Fibroblast of mammary gland (primary cell): Measurements from ENCODE around the gene GPAT3.

Experiments
- DNase-seq: peaks from one replicate; pipeline ENCODE4 v3.0.0-alpha.2; 2010; ENCODE audit warnings: low read depth
- H3K4me3 ChIP-seq: 2 replicates; pipeline ENCODE4 v1.5.1; 2011; ENCODE audit warnings: low read depth, mild to moderate bottlenecking, low read length, moderate library complexity; ENCODE audit not compliant: control insufficient read depth
- CTCF ChIP-seq: conservative IDR thresholded peaks from 2 replicates; pipeline ENCODE4 v1.5.1; 2011; ENCODE audit warnings: low read depth, low read length, inconsistent platforms; ENCODE audit not compliant: control insufficient read depth, insufficient read depth

GPAT3 gene

DNA sequence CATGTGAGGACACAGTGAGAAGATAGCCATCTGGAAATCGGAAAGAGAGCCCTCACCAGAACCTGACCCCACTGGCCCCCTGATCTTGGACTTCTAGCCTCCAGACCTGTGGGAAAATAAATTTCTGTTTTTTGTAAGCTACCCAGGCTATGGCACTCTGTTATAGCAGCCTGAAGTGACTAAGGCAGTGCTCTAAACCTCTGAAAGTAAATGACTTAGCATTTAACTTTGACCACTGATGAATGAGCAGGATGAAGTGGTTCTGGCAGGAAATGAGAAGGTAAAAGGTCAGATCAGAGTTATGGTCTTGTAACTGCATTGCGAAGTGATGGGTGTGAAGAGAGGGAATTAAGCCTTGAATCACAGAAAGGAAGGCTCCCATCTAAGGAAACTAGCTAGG lies 17.0 kb downstream of the GPAT3 start:
- DNase-seq = peak; percentile 86
- TF ChIP-seq CTCF = no peak

DNA sequence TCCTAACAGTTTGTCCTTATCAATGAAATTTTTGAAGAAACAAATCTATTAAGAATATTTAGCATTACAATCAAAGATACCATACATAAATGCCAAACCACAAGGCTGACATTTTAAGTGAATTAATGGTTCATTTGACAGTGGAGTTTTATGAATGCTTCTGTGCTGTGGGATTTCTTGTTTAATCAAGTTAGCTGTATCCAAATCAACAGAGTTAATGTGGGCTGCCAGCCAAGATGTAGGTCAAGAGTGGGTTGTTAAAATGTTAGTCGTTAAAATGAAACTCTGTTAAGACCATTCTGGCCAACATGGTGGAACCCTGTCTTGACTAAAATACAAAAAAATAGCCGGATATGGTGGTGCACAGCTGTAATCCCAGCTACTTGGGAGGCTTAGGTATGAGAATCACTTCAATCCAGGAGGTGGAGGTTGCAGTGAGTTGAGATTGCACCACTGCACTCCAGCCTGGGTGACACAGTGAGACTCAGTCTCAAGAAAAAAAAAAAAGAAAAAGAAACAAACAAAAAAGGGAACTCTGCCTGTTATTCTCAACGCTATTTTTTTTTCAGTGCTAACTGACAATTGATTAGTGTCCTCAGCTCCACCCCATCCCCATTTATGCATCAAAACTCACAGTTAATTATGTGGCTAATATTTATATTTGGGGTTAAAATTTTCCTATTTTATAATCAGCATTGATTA lies 20.2 kb downstream of the GPAT3 start:
- TF ChIP-seq CTCF = no peak
- DNase-seq = no peak
- no peak overlapping the region for H3K4me3 ChIP-seq

More for the DNA sequence above, 17.0 kb downstream of the GPAT3 start:
- no peak overlapping the region for H3K4me3 ChIP-seq

DNA sequence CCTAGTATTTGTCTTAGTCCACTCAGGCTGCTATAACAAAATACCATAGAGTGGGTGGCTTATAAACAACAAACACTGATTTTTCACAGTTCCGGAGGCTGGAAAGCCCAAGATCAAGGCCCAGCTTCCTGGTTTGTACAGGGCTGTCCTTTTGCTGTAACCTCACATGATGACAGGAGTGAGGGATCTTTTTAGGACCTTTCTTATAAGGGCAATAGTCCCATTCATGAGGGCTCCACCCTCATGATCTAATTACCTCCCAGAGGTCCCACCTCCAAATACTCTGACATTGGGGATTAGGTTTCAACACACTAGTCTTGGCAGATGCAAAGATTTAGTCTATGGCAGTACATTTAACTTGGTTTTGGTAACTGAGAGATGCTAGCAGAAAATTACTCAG lies 20.9 kb downstream of the GPAT3 start:
- H3K4me3 ChIP-seq = no peak overlapping the region
- TF ChIP-seq CTCF = no peak
- peak; percentile 22 for DNase-seq

DNA sequence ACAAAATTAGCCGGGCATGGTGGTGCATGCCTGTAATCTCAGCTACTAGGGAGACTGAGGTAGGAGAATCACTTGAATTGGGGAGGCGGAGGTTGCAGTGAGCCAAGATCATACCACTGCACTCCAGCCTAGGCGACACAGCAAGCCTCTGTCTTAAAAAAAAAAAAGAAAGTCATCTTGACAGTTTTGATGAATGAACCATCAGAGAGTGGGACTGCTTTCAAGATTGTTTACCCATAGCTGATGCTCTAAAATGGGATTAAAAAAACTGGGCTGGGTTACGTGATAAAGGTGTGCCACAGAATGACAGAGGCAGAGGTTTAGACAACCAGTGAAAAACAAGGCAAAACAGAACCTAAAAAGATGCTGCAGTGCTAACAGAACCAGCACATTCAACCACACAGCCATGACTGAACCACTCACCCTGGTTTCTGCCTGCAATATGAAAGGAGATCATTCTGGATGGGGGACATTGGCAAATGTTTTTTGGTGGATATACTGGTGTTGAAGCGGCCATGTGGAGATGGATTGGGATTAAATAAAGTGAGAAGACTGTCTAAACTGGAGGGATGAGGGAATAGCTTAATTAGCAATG lies 22.2 kb downstream of the GPAT3 start:
- no peak for TF ChIP-seq CTCF
- DNase-seq = no peak
- H3K4me3 ChIP-seq = no peak overlapping the region

- H3K4me3 ChIP-seq = no peak overlapping the region
- TF ChIP-seq CTCF = no peak
- DNase-seq = peak; percentile 45
Observed at GRCh38 chr4:83558680-83559079, 22.8 kb downstream of the GPAT3 start.

GRCh38 chr4:83560523-83560922 lies 24.6 kb downstream of the GPAT3 start:
- no peak for TF ChIP-seq CTCF
- H3K4me3 ChIP-seq = no peak overlapping the region
- DNase-seq = no peak
